Nephron (organoid): Measurements from ENCODE around the gene UCK1.

Experiments used
- H3K27ac Mint-ChIP-seq, 3 experiments: 2 replicates each; pipeline ENCODE4 v1.8.0; 2020; ENCODE audit warnings: mixed read lengths in 3 of 3, mild to moderate bottlenecking in 2 of 3, moderate library complexity in 1 of 3
- H3K27me3 Mint-ChIP-seq: 2 replicates; pipeline ENCODE4 v1.8.0; 2021; ENCODE audit warnings: low read depth, mild to moderate bottlenecking, moderate library complexity, mixed read lengths
- H3K36me3 Mint-ChIP-seq: 2 replicates; pipeline ENCODE4 v1.8.0; 2020; ENCODE audit warnings: low read depth, mixed read lengths
- H3K4me1 Mint-ChIP-seq: 2 replicates; pipeline ENCODE4 v1.8.0; 2020; ENCODE audit warnings: mixed read lengths
- H3K4me3 Mint-ChIP-seq, 3 experiments: 2 replicates each; pipeline ENCODE4 v1.8.0; 2020; ENCODE audit warnings: mild to moderate bottlenecking in 3 of 3, mixed read lengths in 3 of 3, moderate library complexity in 2 of 3
- H3K9me3 Mint-ChIP-seq: 2 replicates; pipeline ENCODE4 v1.8.0; 2020; ENCODE audit warnings: mixed read lengths
- CTCF ChIP-seq, 3 experiments: fragments of 200-600 bp; sonication (generic); IDR thresholded peaks; one replicate each; pipeline ENCODE4 v1.5.0; 2021; ENCODE audit warnings: antibody characterized with exemption in 3 of 3; ENCODE audit not compliant: unreplicated experiment in 3 of 3

UCK1 gene

GRCh38 chr9:131537946-131538345 lies 6.9 kb upstream of the UCK1 start:
- Mint-ChIP-seq H3K4me3 (no peak overlapping the region), H3K36me3 (no peaks in the 10 kb centered on the region), H3K4me1 (no peaks in the 10 kb centered on the region), H3K27me3 (no peaks in the 10 kb centered on the region), H3K27ac (no peak overlapping the region), H3K9me3 (peaks cover 11% of the 10 kb centered on the region)
- no peak for TF ChIP-seq CTCF (IDR thresholded peaks at IDR 0.05; ENCODE audit: unreplicated experiment in 3 of 3)

- peaks cover 8% of the 10 kb centered on the region for H3K4me1 Mint-ChIP-seq
- H3K27ac Mint-ChIP-seq, result peak overlapping the region in 2 of 3 experiments; percentile 11 to 12
- H3K4me3 Mint-ChIP-seq, result peak overlapping the region in 2 of 3 experiments; percentile 20 to 49
- TF ChIP-seq CTCF (IDR thresholded peaks at IDR 0.05; ENCODE audit: unreplicated experiment in 3 of 3), result no peak
- peaks cover 5% of the 10 kb centered on the region for H3K9me3 Mint-ChIP-seq
- no peaks in the 10 kb centered on the region for H3K27me3 Mint-ChIP-seq
- peaks cover 1% of the 10 kb centered on the region for H3K36me3 Mint-ChIP-seq
Measured at GRCh38 chr9:131534721-131535237, 3.7 kb upstream of the UCK1 start.

- Mint-ChIP-seq H3K4me1 (peaks cover 8% of the 10 kb centered on the region), H3K27ac (peak overlapping the region in 2 of 3 experiments; percentile 55 to 77), H3K9me3 (no peaks in the 10 kb centered on the region), H3K4me3 (peak overlapping the region; percentile 88 to 89 (median 88)), H3K36me3 (peaks cover 29% of the 10 kb centered on the region), H3K27me3 (no peaks in the 10 kb centered on the region)
- TF ChIP-seq CTCF (IDR thresholded peaks at IDR 0.05; ENCODE audit: unreplicated experiment in 3 of 3), result peak in 1 of 3 experiments; percentile 8
Measured at GRCh38 chr9:131530546-131530919, 530 bp downstream of the UCK1 start.

GRCh38 chr9:131529597-131530545 lies 1.2 kb downstream of the UCK1 start:
- Mint-ChIP-seq H3K27me3 (no peaks in the 10 kb centered on the region), H3K36me3 (peaks cover 31% of the 10 kb centered on the region), H3K4me1 (peaks cover 8% of the 10 kb centered on the region), H3K27ac (peak overlapping the region in 2 of 3 experiments; percentile 55 to 77), H3K9me3 (no peaks in the 10 kb centered on the region), H3K4me3 (peak overlapping the region; percentile 88 to 89 (median 88))
- no peak for TF ChIP-seq CTCF (IDR thresholded peaks at IDR 0.05; ENCODE audit: unreplicated experiment in 3 of 3)

GRCh38 chr9:131528886-131529505 lies 2.1 kb downstream of the UCK1 start:
- H3K27ac Mint-ChIP-seq, result no peak overlapping the region
- peaks cover 8% of the 10 kb centered on the region for H3K4me1 Mint-ChIP-seq
- no peak for TF ChIP-seq CTCF (IDR thresholded peaks at IDR 0.05; ENCODE audit: unreplicated experiment in 3 of 3)
- H3K27me3 Mint-ChIP-seq, result no peaks in the 10 kb centered on the region
- no peaks in the 10 kb centered on the region for H3K9me3 Mint-ChIP-seq
- H3K4me3 Mint-ChIP-seq, result peak overlapping the region; percentile 88 to 89 (median 88)
- peaks cover 39% of the 10 kb centered on the region for H3K36me3 Mint-ChIP-seq
